Anterior cingulate cortex (tissue), 58 donors: ENCODE results near the gene HIVEP1.
"Not testable (repeated sequence)": the region's sequence is repeated elsewhere in the genome, so short reads cannot be mapped to it uniquely, and the experiment has no call there.

Experiments
- DNase-seq, 58 donors: peaks; one replicate each; lab custom pipeline; 2025; lab: John Stamatoyannopoulos, UW

HIVEP1 gene

DNA sequence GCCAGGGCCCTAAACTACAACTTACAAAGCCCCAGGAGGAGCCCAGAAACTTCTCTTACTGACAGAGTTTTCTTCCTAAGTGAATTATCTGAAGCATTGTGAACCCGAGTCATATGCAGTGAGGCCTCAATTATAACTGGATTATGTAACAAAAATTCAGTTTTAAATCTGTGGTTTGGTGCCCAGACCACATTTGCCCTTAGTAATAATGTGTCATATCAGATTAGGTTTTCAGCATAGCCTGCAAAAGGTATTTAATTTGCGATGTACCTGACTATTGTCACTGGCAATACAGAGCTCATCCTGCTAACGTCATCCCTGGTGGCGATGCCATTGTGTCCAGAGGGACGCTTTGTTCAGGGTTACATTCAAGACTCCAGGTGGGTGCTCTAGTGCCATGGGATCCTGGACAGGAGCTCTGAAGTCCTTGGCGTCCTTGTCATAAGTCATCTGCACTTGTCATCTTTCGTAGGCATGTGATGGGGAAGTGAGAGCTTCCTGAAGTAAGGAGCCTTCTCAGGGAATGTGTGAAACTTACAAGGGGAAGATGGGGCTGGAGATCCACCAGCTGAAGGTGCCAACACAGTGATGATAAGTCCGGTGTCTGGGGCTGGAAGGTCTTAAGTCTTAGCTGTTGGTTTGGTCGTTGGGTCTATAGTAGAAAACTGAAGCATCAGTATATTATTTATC is 65.1 kb downstream of the HIVEP1 start:
- no peak for DNase-seq

DNA sequence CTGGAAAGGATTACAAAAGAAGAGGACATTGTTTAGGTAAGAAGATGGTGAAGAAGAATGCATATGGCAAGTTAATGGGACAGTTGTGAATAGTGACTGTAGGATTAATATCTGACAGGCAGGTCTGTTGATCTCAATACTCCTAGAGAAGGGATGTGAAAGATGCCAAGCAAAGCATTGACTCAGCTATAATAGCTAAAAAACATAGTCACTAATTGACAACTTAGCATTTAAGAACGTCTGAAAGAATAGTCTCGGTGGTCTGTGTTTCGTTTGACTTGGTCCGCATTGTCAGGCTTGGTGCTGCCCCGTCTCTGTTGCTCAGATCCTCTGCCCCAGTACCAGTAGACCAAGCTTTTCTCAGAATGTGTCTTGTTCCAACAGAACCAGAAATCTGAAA is 65.9 kb downstream of the HIVEP1 start:
- no peak for DNase-seq

DNA sequence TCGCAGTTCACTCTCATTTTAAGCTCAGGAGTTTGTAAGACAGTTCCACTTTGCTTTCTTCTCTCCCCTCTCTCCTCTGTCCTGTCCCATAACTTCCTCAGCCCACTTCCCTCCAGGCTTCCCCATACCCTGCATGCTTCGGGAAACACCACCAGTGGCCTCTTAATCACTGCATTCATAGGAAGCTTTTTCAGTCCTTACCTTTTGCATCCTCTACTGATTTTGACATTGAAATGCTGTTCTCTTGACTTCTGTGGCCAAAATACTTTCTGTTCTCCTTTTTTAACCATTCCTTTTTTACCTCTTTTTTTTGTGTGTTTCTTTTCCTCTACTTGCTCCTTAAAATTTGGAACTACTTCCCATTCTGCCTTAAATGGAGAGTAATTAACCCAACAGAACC is 69.7 kb downstream of the HIVEP1 start:
- no peak for DNase-seq

DNA sequence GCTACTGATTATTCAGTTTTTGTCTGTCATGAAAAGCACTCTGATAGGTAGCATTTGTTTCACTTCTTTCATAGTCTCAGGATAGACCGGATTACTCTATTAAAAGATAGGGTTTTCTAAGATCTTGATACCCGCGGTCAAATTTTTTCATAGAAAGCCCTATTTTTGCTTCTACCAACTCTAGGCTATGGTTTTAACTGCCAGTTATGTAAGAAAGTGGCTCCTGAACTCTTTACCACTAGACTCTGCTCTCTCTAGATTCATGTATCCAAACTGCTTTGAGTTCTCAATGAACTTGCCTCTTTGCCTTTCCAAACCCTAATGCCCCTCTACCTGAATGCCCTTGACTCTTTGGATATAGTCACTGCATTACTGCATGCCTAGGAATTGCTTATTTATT is 70.3 kb downstream of the HIVEP1 start:
- DNase-seq = no peak

DNA sequence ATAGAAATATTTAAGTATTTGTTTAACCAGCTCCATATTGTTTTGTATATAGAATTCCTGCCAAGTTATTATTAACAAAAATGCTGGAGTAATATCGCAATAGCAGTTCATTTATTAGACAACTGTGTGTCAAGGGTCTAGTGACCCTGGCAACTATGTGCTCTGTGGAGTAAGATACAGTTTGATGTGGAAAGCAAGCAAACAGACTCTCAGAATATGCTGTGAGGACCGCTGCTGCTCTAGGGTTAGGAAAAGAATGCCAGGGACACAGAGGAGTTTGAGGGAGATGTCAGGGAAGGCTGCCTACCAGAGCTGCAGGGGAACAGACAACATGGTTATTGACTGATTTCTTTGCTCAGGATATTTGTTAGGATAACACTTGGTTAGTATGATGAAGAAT is 71.2 kb downstream of the HIVEP1 start:
- DNase-seq = no peak

DNA sequence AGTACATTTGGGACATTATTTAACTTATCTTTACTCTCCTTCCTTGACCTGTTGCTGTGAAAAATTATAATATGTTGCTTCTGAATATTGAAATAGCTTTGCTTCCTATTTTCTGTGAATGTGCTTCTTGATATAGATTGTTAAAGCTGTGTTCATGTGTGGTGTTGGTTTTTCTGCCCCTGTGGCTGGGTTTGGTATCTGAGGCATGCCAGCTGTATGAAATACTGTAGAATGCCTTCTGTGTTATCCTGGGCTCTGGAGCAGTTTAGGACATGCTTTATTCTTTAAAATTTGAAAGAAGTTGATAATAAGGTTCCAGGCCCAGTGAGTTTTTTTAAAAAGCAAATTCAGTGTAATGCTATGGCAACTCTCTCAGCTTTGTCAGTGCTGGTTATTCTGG is 71.7 kb downstream of the HIVEP1 start:
- no peak for DNase-seq

DNA sequence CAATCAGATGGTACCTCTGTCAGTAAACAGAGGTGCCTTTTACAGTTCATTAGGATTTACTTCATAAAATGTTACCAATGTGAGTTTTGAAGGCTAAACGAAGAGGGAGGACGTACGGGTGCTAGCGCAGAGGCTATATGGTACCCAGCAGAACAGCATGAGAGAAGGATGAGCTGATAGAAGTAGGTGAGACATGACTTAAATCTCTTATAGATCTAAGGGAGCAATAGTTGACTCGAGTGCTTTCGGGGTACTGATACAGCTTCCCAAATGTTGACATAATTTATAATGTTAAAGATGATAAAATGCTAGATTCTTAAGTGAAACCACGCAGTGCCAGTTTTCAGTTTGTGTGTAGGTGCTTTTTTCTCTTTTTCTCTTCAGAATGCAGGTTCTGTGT is 72.6 kb downstream of the HIVEP1 start:
- no peak for DNase-seq

DNA sequence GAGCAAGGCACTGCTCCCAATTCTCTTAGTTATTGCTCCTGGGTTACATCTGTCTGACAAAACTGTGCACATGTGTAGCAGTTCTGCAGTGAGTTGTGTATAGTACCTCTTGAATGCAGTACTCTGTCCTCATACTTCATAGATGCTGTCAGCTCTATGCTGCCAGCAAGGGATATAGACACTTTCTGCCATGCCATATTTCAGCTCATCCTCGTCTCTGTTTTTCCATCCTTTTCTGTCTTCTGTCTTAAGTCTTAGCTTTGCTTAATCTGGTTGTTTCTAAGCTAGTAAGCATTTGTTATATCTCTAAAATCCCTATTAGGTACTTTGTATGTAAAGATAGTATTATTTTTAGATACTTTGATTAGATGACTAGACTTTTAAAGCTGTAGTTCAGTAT is 76.4 kb downstream of the HIVEP1 start:
- no peak for DNase-seq

DNA sequence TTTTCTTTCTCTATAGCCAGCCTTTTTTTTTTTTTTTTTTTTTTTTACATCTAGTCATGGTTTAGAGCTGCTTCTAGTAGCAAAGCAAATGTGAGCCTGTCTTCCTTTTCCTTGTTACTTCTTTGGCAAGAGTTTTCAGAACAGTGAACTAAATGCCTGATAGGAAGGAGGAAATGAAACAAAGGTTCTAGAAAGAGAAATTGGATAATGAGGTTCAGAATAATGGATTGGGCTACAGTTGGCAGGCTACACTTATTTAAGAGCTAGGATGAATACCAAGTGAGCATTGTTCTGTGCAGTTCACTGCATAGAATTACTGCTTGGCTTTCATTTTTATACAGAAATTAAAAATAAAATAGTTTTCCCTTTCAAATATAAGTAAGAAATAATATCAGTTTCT is 78.6 kb downstream of the HIVEP1 start:
- DNase-seq = no peak

DNA sequence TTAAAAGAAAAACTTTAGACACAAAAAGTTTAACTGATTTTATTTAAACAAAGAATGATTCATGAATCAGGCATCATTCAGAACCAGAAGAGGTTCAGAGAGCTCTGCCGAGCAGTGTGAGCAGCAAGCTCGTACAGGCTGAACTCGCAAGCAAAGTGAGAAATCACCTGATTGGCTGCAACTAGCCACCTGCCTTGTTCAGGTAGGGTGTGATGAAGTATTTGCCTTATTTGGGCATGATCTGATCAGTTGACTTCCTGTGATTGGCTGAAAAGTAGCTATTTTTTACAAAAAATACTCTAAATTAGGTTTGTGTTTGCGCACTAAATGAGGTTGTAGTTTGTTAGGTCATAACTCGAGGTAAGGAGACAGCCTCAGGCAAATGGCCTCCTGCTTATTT is 80.7 kb downstream of the HIVEP1 start:
- DNase-seq = no peak

DNA sequence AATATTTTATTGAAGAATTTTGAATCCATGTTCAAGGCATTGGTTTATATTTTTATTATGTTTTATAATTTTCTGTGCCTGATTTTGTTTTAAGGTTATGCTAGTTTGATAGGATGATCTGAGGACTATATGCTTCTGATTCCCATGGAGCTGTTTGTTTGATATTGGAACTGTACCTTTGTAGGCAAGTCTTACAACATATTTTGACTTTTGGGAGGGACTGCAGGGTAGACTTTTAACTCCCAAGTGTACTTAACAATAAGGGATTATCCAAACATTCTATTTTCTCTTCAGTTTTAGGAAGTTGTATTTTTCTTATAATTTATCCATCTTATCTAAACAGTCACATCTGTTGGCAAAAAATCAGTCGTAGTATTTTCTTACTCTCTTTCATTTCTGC is 82.6 kb downstream of the HIVEP1 start:
- no peak for DNase-seq

DNA sequence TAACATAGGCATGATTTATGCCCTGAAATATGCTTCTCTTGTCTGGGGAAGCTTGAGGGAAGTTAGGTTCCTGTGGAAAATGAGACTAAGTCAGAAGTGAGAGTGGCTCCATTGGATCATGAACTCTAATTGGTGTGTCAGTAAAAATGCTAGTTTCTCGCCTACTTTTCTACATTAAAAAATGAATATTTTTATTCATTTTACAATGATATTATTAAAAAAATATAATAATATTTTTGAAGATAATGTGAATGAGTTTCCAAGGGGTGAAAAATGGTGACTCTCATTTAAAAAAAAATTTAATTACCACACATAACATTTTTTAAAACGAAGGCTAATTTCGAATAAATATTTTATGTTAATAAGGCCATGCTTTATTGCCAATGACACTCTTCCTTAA is 84.2 kb downstream of the HIVEP1 start:
- DNase-seq = no peak

DNA sequence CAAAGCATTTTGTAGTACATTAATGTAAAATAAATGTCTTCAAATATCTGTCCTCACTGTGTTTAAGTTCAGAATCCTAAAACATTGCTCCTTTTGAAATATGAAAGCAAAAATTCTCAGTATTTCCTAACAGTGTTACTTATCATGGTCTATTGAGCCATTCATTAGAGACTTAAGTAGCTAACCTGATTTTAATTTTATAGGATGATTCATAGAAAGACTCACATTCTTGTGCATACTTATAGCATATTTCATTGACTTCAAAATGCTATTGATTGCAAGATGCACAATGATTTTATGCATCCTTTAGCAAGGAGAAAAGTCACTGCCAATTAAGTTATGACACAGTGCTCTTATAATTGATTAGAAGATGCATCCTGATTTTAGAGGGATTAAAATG is 85.7 kb downstream of the HIVEP1 start:
- no peak for DNase-seq

DNA sequence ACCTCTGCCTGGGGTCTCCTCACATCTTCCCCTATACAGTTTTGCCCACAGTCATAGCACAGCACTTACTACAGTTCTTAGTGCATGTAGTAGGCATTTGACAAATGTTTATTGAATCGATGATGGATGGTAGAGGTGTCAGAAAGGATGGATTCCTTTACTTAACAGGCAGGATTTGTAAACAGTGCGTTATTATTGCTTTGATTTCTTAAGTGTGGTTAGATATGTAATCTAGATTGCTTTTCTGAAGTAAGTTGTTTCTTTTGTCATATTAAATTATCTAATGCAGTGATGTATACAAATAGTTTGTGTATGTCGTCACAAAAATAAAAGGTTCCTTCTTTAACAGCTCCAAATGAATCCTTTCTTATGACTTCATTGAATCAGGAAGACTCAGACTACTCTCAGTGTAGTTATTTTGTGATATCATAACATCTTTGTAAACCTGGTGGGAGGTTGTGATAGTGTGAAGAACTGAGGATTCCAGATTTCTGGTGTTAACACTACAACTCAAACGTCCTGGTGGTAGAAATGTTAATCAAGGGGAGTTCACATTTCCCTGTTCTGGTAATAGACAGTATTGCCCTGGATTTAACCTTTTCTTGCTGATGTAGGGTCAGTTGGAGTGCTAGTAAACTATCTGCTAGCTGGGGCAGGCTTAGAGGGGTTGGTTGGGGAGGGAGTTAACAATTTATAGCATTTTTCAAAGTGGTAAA is 87.7 kb downstream of the HIVEP1 start:
- DNase-seq = no peak

DNA sequence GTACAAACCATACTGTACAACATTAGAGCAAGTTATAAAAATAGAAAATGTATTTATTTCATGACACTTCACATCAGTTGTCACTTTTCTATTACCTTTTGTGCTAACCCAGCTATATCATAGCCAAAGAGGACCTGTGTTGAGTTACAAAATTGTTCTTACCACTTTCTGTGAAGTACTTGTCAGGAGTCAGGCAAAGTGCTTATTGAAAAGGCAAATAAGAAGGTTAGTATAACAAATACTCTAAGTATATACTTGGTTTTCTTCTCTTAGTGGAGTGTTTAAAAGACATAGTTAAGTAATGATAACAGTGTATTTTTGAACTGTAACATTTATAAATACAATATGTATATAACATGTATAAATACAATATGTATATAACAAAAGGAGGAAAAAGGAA is 88.9 kb downstream of the HIVEP1 start:
- DNase-seq = no peak

DNA sequence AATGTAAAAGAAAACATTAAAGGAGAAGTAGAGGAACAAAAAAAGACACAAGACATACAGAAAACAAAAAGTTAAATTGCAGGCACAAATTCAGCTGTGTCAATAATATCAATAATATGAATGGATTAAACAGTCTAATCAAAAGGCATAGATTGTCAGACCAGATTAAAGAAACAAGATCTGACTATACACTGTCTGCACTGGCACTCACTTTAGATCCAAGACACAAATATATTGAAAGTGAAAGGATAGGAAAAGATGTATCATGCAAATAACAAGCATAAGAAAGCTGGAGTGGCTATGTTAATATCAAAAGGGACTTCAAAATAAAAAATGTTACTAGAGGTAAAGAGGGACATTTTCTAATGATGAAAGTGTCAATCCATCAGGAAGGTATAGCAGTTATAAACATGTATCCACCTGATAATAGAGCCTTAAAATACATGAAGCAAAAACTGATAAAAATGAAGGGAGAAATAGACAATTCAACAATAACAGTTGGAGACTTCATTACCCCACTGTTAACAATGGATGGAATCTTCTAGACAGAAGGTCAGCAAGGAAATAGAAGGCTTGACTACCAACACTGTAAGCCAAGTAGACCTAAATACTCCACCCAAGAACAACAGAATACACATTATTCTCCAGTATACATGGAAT is 89.7 kb downstream of the HIVEP1 start:
- DNase-seq = no peak

DNA sequence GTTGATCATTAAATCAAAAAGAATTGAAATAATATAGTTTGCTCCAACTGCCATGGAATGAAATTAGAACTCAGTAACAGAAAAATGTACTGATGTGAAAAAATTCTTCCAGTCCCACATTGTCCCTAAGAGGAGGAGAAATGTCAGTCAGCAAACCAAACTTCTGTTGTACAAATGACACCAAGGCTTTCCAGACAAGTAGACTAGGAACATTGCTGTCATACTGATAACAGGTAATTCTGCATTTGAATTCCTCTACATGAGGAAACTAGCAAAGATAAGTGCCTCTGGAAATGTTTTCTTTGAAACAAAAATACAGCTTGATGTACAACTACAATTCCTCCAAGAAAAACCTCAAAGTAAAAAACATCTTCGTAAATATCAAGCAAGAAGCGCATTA is 90.2 kb downstream of the HIVEP1 start:
- no peak for DNase-seq

DNA sequence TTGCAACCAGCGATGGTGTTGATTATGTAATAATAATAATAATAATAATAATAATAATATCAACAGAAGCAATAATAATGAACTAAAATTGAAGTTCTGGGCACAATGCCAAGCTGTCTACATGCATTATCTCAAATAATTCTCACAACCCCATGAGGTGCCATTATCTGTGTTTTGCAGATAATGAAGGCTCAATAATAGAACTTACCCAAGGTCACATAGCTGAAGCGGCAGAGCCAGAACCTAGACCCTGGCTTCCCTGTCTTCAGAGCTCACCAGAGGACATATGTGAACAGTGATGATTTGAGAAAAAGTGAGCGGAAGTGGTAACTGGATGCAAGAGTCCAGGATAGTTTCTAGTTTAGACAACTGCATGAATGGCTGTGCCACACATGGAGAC is 91.0 kb downstream of the HIVEP1 start:
- DNase-seq = no peak

DNA sequence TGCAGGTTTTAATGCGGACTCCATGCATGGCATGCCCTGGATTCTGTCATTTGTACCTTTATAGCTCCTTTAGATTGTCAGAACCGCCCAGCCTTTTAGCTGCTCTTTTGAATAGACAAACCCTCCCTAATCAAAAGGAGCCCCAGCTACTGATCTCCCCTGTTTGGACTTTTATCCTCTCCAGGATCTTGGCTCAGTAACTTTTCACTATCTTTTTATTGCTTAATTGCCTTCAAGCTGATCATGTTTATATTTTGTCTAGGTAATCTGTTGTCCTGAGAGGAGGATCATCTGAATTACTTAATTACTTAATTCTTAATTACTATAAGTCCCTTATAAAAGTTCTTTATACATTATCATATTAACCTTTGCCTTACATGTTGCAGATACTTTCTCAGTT is 93.2 kb downstream of the HIVEP1 start:
- no peak for DNase-seq

DNA sequence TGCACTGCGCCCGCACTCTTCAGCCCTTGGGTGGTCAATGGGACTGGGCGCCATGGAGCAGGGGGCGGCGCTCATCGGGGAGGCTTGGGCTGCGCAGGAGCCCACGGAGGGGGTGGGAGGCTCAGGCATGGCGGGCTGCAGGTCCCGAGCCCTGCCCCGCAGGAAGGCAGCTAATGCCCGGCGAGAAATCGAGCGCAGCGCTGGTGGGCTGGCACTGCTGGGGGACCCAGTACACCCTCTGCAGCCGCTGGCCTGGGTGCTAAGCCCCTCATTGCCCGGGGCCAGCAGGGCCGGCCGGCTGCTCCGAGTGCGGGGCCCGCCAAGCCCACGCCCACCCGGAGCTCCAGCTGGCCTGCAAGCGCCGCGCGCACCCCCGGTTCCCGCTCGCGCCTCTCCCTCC is 96.3 kb downstream of the HIVEP1 start:
- not testable (repeated sequence) for DNase-seq

DNA sequence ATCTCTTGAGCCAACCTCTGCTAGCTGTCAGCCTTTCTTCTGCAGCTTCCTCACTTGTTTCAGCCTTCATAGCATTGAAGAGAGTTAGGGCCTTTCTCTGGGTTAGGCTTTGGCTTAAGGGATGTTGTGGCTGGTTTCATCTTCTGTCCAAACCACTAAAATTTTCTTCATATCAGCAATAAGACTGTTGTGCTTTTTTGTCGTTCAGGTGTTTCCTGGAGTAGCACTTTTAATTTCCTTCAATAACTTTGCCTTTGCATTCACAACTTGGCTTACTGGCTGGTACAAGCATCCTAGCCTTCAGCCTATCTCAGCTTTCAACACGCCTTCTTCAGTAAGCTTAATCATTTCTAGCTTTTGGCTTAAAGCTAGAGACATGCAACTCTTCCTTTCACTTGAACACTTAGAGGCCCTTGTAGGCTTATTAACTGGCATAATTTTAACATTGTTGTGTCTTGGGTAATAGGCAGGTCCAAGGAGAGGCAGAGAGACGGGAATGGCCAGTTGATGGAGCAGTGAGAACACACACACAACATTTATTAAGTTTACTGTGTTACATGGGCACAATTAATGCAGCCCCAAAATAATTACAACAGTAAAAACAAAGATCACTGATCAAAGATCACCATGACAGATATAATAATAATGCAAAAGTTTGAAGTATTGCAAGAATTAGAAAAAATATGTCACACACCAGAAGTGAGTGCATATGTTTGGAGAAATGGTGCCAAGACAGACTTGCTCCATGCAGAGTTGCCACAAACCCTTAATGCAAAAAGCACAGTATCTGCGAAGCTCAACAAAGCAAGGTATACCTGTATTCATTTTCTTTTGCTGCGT is 98.6 kb downstream of the HIVEP1 start:
- no peak for DNase-seq
